Lower leg skin (tissue), 3 donors: ENCODE measurements around the gene TSPYL1.

Experiments used
- CTCF ChIP-seq, 3 donors: fragments of 450-650 bp; IDR thresholded peaks; one replicate each; pipeline ENCODE4 v1.5.1; 2016; ENCODE audit warnings: antibody characterized with exemption in 3 of 3, mild to moderate bottlenecking in 3 of 3, moderate library complexity in 2 of 3
- POLR2A ChIP-seq, 2 donors: fragments of 450-650 bp; IDR thresholded peaks; one replicate each; pipeline ENCODE4 v1.6.1; 2016 to 2017; ENCODE audit warnings: antibody characterized with exemption in 2 of 2, mild to moderate bottlenecking in 1 of 2, moderate library complexity in 1 of 2

GRCh38 chr6:116290799-116291198 is 11.1 kb upstream of the TSPYL1 start:
- TF ChIP-seq CTCF (IDR thresholded peaks at IDR 0.05) = no peak
- TF ChIP-seq POLR2A (IDR thresholded peaks at IDR 0.05) = no peak
